ENCODE measurements around the gene HMCN1.

Gene HMCN1

GRCh38 chr1:185912504-185912903 is 178.3 kb downstream of the HMCN1 start:
- DNase-seq (ENCODE audit: low read depth): no peak

- DNase-seq (ENCODE audit: low read depth): no peak
These were observed 179.9 kb downstream of the HMCN1 start for GRCh38 chr1:185914089-185914488.

- DNase-seq (ENCODE audit: low read depth): no peak
These were observed 182.7 kb downstream of the HMCN1 start for GRCh38 chr1:185916861-185917260.

DNA sequence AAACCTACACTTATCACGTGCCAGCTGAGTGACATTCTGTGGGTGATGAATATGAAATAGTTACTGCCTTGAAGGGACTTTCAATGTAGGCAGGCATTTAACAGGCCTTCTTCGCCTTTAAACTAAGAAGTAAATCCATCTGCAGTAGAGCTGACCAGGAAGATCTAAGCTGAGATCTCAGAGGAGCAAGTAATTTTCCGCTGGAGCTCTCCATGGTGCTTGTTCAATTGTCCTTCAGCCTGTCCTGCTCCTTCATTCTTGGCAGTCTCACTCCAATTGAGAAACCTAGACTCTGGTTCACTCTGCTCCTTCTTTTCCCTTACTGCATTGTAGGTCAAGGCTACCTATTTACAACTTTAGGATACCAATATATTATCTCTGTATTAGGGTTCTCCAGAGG is 183.5 kb downstream of the HMCN1 start:
- no peak for DNase-seq (ENCODE audit: low read depth)

DNA sequence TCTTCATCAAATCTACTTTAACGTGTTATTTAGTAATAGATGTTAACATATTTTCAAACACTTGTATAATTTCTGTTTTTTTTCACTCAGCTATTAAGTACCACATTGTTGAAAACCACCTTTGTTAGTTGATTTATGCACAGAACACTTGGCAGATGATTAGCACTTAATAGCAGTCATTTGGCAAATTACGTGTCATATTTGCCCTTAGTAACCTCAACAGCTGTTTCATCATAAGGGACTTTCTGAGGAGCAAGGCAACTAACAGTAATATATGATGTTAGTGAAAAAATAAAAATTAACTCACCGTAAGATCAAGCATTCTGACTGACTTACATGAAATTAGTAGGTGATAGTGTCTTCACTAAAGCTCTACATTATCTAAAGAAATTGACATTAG is 186.4 kb downstream of the HMCN1 start:
- DNase-seq (ENCODE audit: low read depth): no peak

- no peak for DNase-seq (ENCODE audit: low read depth)
These were observed 187.4 kb downstream of the HMCN1 start for GRCh38 chr1:185921636-185922035.

- DNase-seq (ENCODE audit: low read depth): no peak
These were observed 192.4 kb downstream of the HMCN1 start for GRCh38 chr1:185926588-185926987.

DNA sequence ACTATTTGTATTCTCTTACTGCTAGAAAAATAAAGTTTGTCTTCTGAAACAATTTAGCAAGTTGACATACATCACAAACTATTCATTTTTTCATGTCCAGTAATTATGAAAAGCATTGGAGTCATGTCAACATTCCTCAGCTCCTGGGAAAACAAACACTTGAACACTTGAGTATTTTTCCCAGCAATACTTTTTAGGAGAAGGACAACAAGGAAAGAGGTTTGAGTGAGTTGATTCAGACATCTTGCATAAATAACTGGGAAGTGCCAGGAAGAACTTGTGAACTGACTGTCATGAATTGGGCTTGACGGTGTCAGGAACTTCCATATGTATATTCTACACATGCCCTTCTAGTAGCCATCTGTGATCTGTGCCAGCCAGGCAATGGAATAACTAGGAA is 195.6 kb downstream of the HMCN1 start:
- DNase-seq (ENCODE audit: low read depth): no peak

GRCh38 chr1:185931438-185931837 is 197.2 kb downstream of the HMCN1 start:
- no peak for DNase-seq (ENCODE audit: low read depth)

DNA sequence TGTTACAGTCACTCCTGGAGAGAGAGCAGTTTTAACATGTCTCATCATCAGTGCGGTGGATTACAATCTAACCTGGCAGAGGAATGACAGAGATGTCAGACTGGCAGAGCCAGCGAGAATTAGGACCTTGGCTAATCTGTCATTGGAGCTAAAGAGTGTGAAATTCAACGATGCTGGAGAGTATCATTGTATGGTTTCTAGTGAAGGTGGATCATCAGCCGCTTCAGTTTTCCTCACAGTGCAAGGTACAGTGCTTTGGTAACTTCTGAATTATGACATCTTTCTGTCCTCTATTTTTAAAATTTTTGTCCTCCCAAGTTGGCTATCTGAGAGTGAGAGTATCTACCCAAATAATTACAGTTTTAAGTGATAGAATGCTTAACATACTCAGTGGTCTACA is 199.4 kb downstream of the HMCN1 start:
- no peak for DNase-seq (ENCODE audit: low read depth)

- peak; percentile 51 for DNase-seq (ENCODE audit: low read depth)
These were observed 200.4 kb downstream of the HMCN1 start for GRCh38 chr1:185934476-185935189.

- DNase-seq (ENCODE audit: low read depth): no peak
These were observed 201.2 kb downstream of the HMCN1 start for GRCh38 chr1:185935360-185935759.

DNA sequence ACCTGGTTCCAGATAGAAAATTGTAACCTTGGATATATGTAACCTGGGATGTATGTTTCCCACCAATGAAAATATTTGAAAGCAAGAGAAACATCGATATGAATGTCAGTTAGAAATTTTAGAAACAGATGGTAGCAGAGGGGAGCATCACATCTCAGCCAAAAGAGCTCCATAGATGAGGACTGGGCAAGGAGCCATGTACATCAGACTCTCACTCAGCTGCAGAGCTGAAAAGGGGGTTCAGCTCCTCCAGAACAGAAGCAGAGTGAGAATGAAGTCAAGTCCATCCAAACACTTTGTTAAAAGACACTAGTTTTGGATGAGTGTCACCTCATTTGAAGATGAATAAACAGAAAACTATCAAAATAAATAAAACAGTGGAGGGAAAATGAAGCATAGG is 202.4 kb downstream of the HMCN1 start:
- no peak for DNase-seq (ENCODE audit: low read depth)

- DNase-seq (ENCODE audit: low read depth): no peak
These were observed 204.2 kb downstream of the HMCN1 start for GRCh38 chr1:185938396-185938795.

DNA sequence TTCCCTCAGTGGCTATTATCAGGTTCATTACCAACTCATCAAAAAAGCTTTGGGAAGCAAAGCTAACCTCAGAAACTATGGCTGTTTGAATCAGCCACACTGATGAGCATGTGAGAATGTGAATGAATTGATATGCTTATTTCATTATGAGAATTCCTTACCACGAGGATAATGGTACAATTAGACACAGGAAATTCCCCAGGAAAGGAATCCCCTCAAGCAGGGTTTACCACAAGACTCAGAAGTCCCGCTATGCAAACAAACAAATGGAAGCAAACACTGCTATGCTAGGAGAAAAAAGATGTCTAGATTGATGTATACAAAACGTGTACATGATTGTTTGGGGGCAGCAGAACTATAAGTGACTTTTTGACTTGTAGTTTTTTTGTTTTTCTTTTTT is 205.0 kb downstream of the HMCN1 start:
- DNase-seq (ENCODE audit: low read depth): no peak

- DNase-seq (ENCODE audit: low read depth): no peak
These were observed 208.8 kb downstream of the HMCN1 start for GRCh38 chr1:185942961-185943360.

DNA sequence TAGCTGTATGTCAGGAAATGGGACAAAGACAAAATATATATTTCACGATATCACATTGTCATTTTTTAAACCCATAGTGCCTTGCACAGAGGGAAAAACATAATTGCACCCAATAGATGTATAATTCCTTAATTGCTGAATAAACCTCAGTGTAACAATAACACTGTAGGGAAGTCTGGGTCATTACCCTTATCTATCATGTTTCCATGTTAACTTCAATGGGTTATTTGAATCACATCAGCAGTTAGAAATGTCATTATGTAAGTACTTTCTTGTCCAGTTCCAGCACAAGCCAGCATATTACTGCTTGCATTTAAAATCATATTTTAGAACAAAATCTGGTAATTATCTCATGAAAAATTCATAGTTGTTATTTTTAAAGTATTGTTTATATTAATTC is 222.7 kb downstream of the HMCN1 start:
- no peak for DNase-seq (ENCODE audit: low read depth)

- DNase-seq (ENCODE audit: low read depth): no peak
These were observed 223.5 kb downstream of the HMCN1 start for GRCh38 chr1:185957441-185958363.

DNA sequence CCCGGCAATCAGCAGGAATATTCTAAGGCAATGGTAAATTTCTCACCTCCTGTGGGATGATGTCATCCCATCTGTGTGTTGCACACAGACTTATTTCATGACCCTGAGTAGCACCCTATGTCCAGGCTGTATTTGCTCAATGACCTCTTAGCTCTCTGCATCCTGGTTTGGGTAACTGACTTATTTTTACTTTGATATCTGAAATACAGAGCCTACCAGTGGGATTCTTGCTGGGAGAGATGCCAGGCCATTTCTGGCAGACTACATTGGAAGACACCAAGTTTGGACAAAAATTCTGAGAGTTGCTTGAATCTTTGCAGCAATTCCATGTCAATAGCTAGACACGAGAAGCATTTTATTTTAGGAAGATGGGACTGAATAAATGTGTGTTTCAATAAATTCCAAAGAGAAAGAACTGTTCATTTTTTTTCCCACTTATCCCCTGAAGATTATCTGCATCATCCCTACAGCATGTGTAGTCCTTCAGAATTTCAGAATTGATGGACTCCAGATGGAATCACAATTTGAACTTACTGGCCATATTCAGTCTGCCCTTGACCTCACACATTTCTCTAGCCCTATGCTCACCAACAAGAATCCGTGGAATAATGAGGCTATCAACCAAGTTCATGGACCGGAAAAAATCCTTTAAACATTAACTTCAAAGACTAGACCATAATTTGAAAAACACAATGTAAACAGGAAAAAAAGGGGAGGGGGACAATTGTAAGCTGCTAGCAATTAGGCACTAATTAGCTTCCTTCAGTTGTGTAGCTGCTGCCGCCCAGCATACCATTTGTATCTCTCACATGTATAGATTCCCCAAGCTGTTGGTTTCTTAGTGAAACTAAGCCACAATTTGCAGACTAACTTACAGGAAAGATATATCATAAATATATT is 226.5 kb downstream of the HMCN1 start:
- DNase-seq (ENCODE audit: low read depth): no peak

DNA sequence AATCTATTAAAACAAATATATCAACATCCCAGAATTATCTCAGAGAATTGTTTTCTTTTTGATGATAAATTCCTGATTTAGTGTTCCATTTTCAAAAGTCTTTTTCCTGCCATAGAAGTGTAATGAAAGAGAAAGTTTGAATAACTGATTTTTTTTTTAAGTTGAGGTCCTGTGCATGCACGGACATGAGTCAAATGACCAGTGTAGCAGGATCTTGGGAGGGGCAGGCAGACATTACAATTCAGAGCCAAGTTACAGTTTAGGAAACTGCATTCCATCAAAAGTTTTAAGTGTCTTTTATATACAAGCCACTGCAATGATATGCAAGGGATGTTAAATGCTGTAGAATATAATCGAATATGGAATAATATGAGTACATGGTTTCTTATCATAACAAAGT is 227.5 kb downstream of the HMCN1 start:
- no peak for DNase-seq (ENCODE audit: low read depth)

GRCh38 chr1:185964946-185965345 is 230.8 kb downstream of the HMCN1 start:
- DNase-seq (ENCODE audit: low read depth): no peak

DNA sequence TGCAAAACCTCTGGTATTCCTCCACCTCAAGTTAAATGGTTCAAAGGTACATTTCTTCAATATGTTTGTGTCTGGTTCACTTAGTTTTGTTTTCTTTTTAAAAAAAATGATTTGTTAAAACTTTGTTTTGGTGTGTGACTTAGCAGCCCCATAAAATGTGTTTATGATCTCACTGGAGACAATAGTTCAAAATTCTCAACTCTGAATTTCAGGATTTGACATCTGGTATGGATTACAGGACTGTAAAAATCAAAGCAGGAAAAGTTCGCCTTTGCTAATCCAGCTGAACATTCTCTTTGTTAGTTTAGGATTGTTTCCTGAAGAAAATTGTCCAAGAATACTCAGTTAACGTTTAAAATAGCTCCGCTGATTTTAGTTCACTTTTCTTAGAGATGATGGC is 231.7 kb downstream of the HMCN1 start:
- no peak for DNase-seq (ENCODE audit: low read depth)

Data from fibroblast of the conjunctiva (primary cell).